Keratinocyte (primary cell): Measurements from ENCODE around the gene CDKN1C.

Experiments used
- EZH2 ChIP-seq: IDR thresholded peaks from one replicate; pipeline ENCODE4 v1.6.1; 2012; ENCODE audit warnings: inconsistent platforms, mild to moderate bottlenecking, low read length, moderate library complexity
- TF ChIP-seq, protein P1 (sequence below), 3 experiments: IDR thresholded peaks in 1 of 3; conservative IDR thresholded peaks in 1 of 3; optimal IDR thresholded peaks in 1 of 3; 2 replicates in 2 of 3; 3 replicates in 1 of 3; pipeline versions ENCODE3 to v1.5.1; 2011; ENCODE audit warnings: low read length in 3 of 3, mild to moderate bottlenecking in 3 of 3, moderate library complexity in 2 of 3, control low read depth in 1 of 3, inconsistent platforms in 1 of 3; ENCODE audit not compliant: insufficient read depth in 2 of 3; ENCODE audit errors: extremely low read depth in 1 of 3

- TF ChIP-seq, protein P1, sequence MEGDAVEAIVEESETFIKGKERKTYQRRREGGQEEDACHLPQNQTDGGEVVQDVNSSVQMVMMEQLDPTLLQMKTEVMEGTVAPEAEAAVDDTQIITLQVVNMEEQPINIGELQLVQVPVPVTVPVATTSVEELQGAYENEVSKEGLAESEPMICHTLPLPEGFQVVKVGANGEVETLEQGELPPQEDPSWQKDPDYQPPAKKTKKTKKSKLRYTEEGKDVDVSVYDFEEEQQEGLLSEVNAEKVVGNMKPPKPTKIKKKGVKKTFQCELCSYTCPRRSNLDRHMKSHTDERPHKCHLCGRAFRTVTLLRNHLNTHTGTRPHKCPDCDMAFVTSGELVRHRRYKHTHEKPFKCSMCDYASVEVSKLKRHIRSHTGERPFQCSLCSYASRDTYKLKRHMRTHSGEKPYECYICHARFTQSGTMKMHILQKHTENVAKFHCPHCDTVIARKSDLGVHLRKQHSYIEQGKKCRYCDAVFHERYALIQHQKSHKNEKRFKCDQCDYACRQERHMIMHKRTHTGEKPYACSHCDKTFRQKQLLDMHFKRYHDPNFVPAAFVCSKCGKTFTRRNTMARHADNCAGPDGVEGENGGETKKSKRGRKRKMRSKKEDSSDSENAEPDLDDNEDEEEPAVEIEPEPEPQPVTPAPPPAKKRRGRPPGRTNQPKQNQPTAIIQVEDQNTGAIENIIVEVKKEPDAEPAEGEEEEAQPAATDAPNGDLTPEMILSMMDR (optimal IDR thresholded peaks at IDR 0.05 in 1 of 3, IDR thresholded peaks at IDR 0.05 in 1 of 3, conservative IDR thresholded peaks at IDR 0.05 in 1 of 3; ENCODE audit: extremely low read depth in 1 of 3, insufficient read depth in 2 of 3, low read length in 3 of 3) = no peak
- TF ChIP-seq EZH2 = no peak
Measured at GRCh38 chr11:2898366-2899079, 12.9 kb upstream of the CDKN1C start.
